GM21360 (cell line): ENCODE results near the gene SLC4A8.
"Not testable (repeated sequence)": the region's sequence is repeated elsewhere in the genome, so short reads cannot be mapped to it uniquely, and the experiment has no call there.

Experiments used
- ATAC-seq: cut with Tn5 transposase; IDR thresholded peaks from one replicate; pipeline ENCODE4 v1.9.1; 2021; ENCODE audit warnings: mild to moderate bottlenecking, moderate library complexity; ENCODE audit not compliant: unreplicated experiment

SLC4A8 gene

DNA sequence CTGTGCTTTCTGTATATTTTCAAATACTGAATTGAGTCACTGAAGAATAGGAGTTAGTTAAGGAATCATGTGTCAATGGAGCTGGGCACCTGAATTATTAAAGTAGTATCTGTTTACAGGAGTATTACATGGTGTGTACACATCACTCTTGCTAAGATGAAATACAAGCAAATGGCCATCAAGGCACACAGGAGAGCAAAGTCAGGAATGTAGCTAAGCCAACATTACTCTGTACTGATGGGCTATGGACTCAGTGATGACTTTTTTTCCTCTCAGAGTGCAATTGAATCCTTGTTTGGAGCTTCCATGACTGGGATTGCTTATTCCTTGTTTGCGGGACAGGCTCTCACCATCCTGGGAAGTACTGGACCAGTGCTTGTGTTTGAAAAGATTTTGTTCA is 45.5 kb downstream of the SLC4A8 start:
- no peak for ATAC-seq

DNA sequence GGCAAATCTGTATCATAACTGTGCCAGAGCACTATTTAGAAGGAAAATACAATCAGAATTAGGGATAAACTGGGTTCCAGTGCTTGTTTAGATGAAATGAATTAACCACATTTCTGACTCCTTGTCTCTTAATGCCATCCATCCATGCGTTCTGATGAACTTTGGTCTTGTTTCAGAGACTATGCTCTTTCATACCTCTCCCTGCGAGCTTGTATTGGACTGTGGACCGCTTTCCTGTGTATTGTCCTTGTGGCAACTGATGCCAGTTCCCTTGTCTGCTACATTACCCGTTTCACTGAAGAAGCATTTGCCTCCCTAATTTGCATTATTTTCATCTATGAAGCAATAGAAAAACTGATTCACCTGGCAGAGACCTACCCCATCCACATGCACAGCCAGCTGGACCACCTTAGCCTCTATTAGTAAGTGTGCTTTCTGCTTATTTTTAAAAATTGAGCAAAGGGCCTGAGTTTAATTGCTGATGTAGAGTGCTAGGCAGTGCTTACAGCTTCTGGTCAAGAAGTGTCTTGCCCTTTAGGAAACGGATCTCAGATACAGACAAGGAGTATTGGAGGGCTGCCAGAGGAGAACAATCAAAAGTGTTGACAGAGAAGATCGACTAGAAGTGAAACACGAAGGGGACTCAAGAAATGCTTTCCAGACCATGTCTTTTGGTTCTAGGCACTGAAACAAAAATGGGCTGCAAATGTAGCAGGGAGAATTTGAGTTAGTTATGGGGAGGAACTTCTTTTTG is 46.7 kb downstream of the SLC4A8 start:
- ATAC-seq = no peak

DNA sequence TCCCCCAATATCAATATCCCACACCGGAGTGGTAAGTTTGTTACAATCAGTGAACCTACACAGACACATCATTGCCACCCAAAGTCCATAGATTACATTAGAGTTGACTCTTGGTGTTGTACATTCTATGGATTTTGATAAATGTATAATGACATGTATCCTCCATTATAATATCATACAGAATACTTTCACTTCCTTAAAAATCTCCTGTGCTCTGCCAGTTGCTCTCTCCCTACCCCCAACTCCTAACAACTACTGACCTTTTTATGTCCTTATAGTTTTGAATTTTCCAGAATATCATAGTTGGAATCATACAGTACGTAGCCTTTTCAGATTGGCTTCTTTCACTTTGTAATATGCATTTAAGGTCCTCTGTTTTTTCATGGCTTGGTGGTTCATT is 48.4 kb downstream of the SLC4A8 start:
- no peak for ATAC-seq

DNA sequence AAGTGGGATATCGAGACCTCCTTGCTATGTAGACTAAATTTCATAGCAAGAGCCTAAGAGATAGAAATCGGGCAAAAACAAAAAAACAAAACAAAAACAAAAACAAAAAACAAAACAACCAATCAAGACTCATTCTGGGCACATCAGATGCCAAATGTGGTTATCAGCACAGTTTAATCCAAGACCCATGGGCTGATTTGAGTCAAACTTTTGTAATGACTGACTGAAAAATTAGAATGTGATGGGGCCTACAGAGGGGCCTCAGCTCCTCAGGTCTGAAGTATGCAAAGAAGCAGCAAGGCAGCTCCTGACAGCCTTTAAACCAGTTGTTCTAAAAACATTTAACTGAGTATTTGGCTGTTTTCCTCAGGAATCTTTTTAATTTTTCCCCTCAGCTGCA is 49.3 kb downstream of the SLC4A8 start:
- ATAC-seq = no peak

DNA sequence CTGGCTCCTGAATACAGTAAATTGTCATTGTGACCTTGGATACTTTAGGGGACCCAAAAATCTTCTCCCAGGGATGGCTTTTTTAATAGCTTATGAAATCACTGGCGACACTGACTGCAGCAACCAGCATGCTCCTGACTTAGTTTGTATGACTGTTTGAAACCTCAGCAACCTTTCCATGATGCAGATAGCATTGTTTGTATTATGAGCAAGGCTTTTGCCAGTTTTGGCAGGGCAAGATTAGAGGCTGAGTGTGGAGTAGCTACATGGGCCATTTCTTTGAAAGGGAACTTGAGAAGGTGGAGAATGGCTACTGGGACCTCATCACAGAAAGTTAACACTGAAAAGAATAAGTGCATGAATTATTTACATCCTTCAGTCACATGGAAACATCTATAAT is 50.9 kb downstream of the SLC4A8 start:
- no peak for ATAC-seq

DNA sequence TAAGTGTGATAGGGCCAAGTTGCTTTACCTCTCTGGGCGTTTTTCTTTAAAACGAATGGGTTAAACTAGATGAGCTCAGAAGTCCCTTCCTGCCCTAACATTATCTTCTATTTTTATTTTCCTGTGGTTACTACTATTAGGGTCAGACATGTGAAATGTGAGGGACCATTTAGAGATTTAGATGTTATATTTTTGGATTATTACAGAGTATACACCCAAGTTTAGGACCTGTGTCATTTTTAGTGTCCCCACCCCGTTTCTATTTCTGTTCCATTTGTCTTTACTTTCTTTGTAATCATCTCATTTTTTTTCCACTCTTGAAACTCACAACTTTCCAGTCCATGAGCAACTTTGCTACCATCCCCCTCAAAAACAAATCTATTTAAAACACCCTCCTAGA is 56.3 kb downstream of the SLC4A8 start:
- no peak for ATAC-seq

DNA sequence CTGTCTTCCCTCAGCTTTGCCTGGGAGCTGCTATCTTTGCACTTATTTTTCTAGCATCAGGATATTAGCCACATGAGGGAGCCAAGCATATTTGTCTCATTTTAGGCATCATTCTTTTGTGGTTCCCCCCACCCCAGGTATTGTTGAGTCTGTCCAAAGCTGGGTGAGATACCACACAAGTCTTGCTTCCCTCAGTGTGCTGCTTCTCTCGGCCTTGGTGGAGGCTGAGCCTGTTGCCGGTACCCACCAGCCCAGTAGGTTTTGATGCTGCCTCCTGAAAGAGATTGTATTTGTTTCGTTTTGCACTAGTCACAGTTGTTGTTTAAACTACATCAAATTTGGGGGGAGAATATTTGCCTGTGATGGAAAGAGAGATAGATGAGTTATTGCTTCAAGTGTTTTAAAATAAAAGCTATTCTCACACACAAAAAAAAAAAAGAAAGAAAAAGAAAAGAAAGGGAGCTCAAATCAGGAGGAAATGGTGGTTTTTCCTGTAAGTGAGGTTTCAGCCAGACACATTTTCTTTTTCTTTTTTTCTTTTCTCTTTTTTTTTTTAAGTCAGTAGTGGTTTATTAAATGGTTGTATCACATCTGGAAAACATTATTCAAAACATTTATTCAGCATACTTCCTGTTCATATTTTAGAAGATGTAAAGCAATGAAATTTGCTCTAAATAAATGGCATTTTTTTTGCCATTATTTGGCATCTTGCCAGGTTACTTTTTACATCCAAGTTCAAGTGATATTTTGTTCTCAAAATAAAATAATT is 58.5 kb downstream of the SLC4A8 start:
- no peak for ATAC-seq

DNA sequence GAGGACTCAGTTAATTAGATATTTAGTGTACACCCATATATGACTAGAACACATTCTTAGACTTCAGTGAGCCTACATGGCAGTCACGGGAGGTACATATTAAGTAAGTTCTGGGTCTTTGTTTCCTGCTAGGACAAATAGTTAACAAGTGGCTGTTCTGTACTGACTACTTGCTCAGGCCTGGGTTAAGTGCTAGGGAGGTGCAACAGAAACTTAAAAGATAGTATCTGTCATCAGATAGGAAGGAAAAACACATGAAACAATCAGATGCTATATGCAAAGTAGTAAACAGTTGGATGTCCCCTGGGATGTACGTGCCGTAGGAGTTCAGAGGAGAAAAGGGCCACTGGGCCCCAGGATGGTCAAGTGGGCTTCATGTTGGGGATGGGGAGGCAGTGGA is 59.5 kb downstream of the SLC4A8 start:
- no peak for ATAC-seq

DNA sequence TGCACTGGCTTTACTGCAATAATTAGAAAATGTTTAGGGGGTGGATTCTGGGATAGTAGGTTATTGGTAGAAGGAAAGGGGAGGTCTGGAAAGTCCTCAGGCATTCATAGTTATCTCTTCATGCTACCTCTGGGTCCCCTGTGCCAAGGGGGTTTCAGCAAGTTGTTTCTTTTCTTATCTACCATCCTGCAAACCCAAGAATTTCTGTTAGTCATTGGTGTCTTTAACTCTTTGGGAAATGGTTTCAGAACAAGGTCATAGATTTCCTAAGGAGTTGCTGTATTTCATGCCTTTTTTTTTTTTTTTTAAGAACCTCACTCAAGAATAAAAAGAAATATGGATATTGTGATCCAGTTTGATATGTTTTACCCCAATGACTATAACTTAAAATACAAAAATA is 63.6 kb downstream of the SLC4A8 start:
- no peak for ATAC-seq

DNA sequence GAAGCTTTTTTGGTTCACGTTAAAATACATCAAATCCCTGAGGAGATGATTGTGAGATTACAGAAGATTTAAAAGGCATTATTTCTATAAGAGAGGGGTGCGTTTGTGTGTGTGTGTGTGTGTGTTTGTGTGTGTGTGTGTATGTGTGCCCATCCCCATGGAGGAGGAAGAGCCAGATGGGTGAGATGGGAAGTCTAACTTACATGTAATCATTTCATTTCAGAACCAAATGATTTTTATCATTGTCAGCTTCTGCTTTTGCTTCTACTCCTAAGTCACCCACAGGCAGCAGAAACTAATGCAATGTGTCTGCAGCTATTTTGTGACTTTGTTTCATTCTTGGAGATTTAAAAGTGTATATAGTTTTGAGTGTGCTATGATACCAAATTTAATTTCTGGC is 68.7 kb downstream of the SLC4A8 start:
- ATAC-seq = no peak

DNA sequence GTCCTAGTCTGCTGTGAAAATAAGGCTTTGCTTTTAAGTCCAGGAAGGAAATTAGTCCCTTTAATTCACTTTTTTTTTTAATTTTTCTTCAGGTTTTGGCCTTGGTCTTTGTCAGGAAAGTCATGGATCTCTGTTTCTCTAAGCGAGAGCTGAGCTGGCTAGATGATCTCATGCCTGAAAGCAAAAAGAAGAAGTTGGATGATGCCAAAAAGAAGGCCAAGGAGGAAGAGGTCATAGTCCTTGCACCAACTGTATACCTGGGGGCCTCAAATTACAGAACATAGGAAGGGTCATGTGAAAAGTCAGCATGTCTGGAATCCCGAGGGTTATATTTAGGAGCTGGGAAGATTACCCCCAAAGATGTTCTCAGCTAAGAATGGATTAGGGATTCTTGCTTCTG is 72.3 kb downstream of the SLC4A8 start:
- no peak for ATAC-seq

DNA sequence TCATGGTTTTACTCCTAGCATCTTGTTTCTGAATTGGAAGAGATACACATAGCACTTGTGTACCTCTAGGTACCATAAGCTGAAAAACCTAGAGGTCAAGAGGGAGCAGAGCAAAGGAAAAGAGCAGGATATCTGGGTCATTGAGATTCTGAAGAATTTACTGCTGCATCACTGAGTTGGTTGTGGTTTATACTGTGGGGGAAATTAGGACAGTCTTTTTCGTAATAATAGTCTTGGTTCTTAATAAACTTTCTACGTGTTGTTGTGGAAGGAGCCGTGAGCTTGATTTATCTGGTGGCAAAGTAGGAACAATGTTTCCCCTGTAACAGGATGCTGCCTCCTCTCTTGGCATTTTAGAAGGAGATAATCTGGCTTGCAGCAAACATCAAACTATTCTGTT is 80.2 kb downstream of the SLC4A8 start:
- no peak for ATAC-seq

DNA sequence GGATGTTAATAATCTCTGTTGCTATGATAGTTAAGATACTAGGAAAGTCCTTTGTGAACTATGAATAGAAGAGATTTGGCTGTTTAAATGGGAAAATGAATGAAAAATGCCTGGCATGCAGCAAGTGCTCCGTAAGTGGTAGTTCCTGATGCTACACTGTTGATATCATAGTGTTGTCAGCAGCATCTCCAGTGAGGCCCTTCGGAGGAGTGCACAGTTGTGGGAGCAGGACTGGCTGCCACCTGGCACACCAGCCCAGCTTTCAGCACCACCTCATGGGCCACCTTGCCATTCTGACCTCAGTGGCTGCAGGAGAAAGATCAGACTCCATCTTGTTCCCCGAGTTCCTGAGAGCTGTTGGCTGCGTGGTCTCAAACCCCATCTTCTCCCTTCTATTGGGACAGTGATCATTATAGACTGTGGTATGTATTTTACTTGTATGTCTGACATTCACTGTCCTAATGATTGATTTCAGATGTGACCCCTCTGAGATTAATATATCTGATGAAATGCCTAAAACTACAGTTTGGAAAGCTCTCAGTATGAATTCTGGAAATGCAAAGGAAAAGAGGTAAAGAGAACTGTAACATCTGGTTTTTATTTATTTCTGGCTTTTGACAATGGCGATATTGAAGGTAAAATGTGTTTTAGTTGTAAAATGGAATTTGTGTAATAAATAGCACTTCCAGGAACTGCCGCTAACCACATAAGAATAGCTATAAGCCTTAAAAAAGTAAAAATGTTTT is 80.9 kb downstream of the SLC4A8 start:
- no peak for ATAC-seq

DNA sequence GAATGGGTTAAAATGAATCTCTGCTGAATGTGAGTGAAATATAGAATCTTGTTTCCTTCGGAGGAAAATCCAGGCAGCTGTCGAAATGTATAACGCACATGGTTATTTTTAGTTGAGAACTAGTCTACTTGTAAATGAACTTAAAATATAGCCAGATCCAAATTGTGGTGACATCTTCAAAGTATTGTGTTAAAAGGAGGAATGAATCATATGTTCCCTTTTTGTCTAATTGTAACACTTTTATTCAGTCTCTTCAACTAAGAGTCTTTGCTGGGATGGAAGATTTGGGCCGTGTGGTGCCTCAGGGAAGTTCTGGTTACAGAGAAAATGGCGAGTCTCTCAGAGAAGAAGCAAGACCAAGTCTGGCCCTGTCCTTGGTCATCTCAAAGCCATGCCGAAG is 82.5 kb downstream of the SLC4A8 start:
- ATAC-seq = no peak

DNA sequence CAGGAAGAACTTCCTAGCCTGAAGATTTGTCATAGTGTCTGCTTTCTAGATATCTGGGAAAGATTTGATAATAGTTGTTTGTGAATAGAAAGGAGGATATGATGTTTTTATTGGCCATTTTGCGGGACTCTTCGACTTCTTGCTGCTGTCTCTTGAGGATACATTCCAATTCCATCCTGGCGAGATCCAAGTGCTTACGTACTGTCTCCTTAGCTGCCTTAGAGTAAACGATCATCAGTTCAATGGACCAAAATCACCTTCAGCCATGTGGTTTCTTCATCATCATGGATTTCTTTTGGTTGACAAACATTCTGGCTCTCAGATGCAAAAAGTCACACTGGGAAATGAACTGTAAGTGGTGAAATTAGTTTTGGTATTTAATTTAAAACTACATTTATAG is 83.7 kb downstream of the SLC4A8 start:
- no peak for ATAC-seq

DNA sequence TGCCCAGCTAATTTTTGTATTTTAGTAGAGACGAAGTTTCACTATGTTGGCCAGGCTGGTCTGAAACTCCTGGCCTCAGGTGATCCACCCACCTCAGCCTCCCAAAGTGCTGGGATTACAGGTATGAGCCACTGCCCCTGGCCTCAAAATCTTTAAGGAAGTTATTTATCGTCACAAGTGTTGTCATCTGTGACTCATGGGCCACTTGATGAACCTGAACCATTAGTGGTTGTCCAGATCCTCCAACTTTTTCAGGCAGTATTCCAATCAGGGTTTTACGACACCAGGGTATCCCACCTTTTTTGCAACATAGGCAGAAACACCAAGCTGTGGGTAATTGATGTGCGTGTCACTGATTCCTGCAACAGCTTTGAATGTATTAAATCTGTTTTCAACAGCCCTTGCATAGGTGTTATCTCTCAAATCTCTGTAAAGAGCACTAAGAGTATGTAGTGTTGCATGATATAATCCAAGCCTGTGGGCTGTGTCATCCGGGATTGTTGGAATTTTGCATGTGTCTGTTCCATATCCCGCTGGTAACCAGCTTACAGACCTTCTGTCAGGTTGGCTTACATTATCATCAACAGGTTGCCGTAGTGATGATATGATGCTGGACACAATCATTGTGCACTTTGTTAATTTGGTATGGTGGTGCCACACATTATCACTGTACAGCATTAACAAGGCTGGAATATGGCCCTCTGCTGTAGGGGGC is 87.1 kb downstream of the SLC4A8 start:
- no peak for ATAC-seq

DNA sequence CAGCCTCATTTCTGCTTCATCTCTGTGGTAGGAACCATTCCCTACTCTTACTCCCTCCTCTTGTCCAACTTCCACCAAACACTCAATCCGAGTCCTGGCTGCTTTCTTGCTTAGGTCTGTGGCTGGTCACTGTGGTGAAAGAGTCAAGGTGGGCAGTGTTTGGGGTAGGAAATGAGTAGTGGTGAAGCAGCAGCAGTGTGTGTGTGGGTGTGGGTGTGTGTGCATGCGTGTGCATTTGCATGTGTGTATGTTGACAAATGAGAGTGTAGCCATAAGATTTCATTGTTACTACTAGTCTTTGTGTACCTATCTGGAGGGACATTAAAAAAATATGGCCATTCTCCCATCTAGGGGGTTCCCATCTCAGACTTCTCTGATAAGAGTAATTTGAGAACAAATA is 87.8 kb downstream of the SLC4A8 start:
- no peak for ATAC-seq

DNA sequence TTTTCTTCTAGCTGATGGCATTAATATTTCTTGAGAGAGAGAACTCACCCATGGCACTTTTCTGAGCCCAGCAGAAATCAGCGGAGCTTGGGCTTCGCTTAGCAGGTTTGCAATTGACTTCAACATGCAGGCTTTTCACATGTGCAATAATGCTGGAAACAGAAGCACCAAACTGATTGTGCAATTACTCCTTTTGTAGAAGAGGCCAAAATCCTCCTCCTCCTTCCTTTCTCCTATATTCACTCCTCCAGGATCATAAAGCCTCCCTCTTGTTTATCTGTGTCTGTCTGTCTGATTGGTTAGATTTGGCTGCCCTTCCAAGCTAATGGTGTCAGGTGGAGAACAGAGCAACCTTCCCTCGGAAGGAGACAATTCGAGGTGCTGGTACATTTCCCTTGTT is 90.4 kb downstream of the SLC4A8 start:
- not testable (repeated sequence) for ATAC-seq

DNA sequence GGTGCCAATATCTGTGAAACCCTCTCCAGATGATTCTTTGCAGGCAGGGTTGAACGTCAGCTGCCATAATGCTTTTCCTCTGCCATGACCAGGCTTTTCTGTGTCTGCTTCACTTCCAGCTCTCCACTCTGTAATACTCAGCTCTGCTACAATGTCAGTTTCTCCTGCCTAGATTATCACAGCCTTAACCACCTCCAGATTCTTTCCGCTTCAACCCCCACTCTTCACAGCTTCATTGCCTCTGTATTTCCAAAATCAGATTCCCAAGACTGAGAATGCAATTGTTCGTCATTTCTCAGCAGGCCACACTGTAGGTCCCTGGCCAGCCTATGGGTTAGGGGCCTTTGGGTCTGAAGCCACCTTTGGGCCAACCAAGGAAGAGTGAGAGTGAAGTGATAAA is 92.7 kb downstream of the SLC4A8 start:
- no peak for ATAC-seq

DNA sequence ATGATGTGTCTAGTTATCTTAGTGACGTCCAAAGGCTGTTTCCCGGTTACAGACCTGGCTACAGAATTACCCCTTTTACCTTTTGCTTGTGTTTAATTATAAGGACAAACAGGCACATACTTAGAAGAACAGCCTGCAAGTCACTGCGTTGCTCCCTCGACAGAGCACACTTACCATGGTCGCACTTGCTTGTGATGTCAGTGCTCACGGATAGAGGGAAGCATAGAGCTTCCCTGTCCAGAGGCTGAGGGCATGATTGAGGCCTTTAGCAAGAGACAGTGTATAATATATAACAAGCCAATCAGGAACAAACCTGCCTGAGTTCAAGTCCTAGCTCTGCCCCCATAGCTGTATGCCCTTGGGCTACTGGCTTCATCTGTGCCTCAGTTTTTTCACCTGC is 93.2 kb downstream of the SLC4A8 start:
- no peak for ATAC-seq

DNA sequence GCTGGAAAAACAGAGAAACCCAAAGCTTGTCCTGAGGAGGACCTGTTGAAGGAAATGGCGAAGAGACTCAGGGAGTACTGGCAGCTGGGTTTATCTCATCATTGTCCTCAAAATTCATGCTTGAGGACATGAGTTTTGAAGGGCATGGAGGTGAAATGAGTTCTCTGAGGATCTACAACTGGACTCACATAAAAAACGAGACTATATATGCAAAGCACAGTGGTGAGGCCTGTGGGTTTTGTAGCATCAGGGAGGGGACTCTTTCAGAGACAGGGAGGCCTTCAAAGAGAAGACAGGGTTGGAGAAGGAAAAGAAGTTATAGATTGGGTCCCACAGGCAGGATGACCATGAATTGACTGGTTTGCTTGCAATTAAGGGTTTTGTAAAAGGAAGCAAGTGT is 95.1 kb downstream of the SLC4A8 start:
- ATAC-seq = no peak
